H1 (cell line): Measurements from ENCODE around the gene C17orf50. TPM values are rescaled to one million over a fixed set of nuclear protein-coding genes. Genes with fewer than 3 reads are reported as not detected.

ENCODE experiments used
- BACH1 ChIP-seq: IDR thresholded peaks from 2 replicates; pipeline ENCODE4 v1.6.1; 2012; ENCODE audit warnings: low read length, improper control_type of control experiment
- JUN ChIP-seq: IDR thresholded peaks from 2 replicates; pipeline ENCODE4 v1.6.1; 2011; ENCODE audit warnings: low read depth, mild to moderate bottlenecking, improper control_type of control experiment, low read length
- POLR2AphosphoS5 ChIP-seq: IDR thresholded peaks from 2 replicates; pipeline ENCODE4 v1.6.1; 2011; ENCODE audit warnings: low read depth, low read length
- POU5F1 ChIP-seq: IDR thresholded peaks from 2 replicates; pipeline ENCODE4 v1.6.1; 2011; ENCODE audit warnings: low read depth, mild to moderate bottlenecking, low read length, moderate library complexity
- RAD21 ChIP-seq, 2 experiments: IDR thresholded peaks in 1 of 2; conservative IDR thresholded peaks in 1 of 2; 2 replicates each; pipeline ENCODE4 v1.6.1; 2011; ENCODE audit warnings: low read depth in 2 of 2, low read length in 2 of 2, improper control_type of control experiment in 1 of 2, inconsistent platforms in 1 of 2, mild to moderate bottlenecking in 1 of 2, moderate library complexity in 1 of 2
- RBBP5 ChIP-seq: IDR thresholded peaks from 2 replicates; pipeline ENCODE4 v1.7.1; 2012; ENCODE audit warnings: low read depth, mild to moderate bottlenecking, inconsistent platforms, low read length, moderate library complexity, borderline replicate concordance
- SP2 ChIP-seq: IDR thresholded peaks from 2 replicates; pipeline ENCODE4 v1.6.1; 2012; ENCODE audit warnings: mild to moderate bottlenecking, low read length, inconsistent platforms
- polyA plus RNA-seq, 7 experiments: library from polyadenylated mRNA; depleted of rRNA in 3 of 7; stranded (reverse) in 5 of 7; unstranded in 2 of 7; fragments of >200 nt in 5 of 7; fragments of 200-250 nt in 2 of 7; gene quantifications; 1 replicate in 5 of 7; 2 replicates in 1 of 7; 4 replicates in 1 of 7; pipeline versions ENCODE4 v1.2.1 to v1.2.3, GENCODE V29; 2011 to 2013; ENCODE audit warnings: missing spikeins in 2 of 7, mixed read lengths in 2 of 7
- total RNA-seq: library from RNA; stranded (reverse); fragmentation: NEBNext Ultra II Directional; extraction: Animal tissue kit (Norgen Biotek cat#: 25700); gene quantifications from 2 replicates; pipeline ENCODE4 v1.2.1, GENCODE V29; 2021

Gene C17orf50
- total and polyA plus RNA-seq, 2 of the 8 experiments (the other 6 are each of a cell fraction or from before 2014, with no cell fraction given), result 0.12 TPM; not detected in 1

- TF ChIP-seq RAD21 (IDR thresholded peaks at IDR 0.05 in 1 of 2, conservative IDR thresholded peaks at IDR 0.05 in 1 of 2; ENCODE audit: low read depth in 2 of 2, low read length in 2 of 2), result no peak
- TF ChIP-seq RBBP5, result no peak
- no peak for TF ChIP-seq JUN
- TF ChIP-seq BACH1, result no peak
- no peak for TF ChIP-seq SP2
- no peak for TF ChIP-seq POLR2AphosphoS5
- TF ChIP-seq POU5F1, result no peak
Observed at GRCh38 chr17:35775583-35775982, 14.9 kb downstream of the C17orf50 start (continued).
